ENCODE results near the gene SCRG1.

GRCh38 chr4:173420324-173420752 lies 21.4 kb upstream of the SCRG1 start:
- peak; percentile 71 for TF ChIP-seq CTCF (IDR thresholded peaks at IDR 0.05; ENCODE audit: low read depth, low read length)
- TF ChIP-seq EZH2phosphoT487 (IDR thresholded peaks at IDR 0.05; ENCODE audit: low read depth): no peak

Measured in OCI-LY3 (cell line).